ENCODE results near the gene RADX.

Gene RADX

GRCh38 chrX:106684207-106684606 is 72.4 kb downstream of the RADX start:
- no peak for DNase-seq (ENCODE audit: low spot score)

GRCh38 chrX:106692425-106693065 is 80.8 kb downstream of the RADX start:
- no peak for DNase-seq (ENCODE audit: low spot score)

GRCh38 chrX:106696502-106696901 is 84.7 kb downstream of the RADX start:
- no peak for DNase-seq (ENCODE audit: low spot score)

GRCh38 chrX:106698693-106699092 is 86.9 kb downstream of the RADX start:
- DNase-seq (ENCODE audit: low spot score) = peak; percentile 39

GRCh38 chrX:106702636-106703035 is 90.9 kb downstream of the RADX start:
- no peak for DNase-seq (ENCODE audit: low spot score)

- no peak for DNase-seq (ENCODE audit: low spot score)
These were observed 94.7 kb downstream of the RADX start for GRCh38 chrX:106706466-106706865.

- peak; percentile 95 for DNase-seq (ENCODE audit: low spot score)
These were observed 96.1 kb downstream of the RADX start for GRCh38 chrX:106707771-106708454.

- DNase-seq (ENCODE audit: low spot score) = no peak
These were observed 99.0 kb downstream of the RADX start for GRCh38 chrX:106710771-106711170.

GRCh38 chrX:106711375-106711774 is 99.6 kb downstream of the RADX start:
- DNase-seq (ENCODE audit: low spot score) = no peak

- DNase-seq (ENCODE audit: low spot score) = no peak
These were observed 104.2 kb downstream of the RADX start for GRCh38 chrX:106716004-106716403.

- DNase-seq (ENCODE audit: low spot score) = no peak
These were observed 104.7 kb downstream of the RADX start for GRCh38 chrX:106716463-106716862.

- no peak for DNase-seq (ENCODE audit: low spot score)
These were observed 106.9 kb downstream of the RADX start for GRCh38 chrX:106718709-106719108.

- peak; percentile 22 for DNase-seq (ENCODE audit: low spot score)
These were observed 114.2 kb downstream of the RADX start for GRCh38 chrX:106725931-106726330.

- peak; percentile 81 for DNase-seq (ENCODE audit: low spot score)
These were observed 115.0 kb downstream of the RADX start, which contains the start of gene RNF128 for GRCh38 chrX:106726485-106727437. TSS of gene RNF128 (plus strand) at chrX:106726701. CDS start at chrX:106726914, 213 bp downstream.

- DNase-seq (ENCODE audit: low spot score) = peak; percentile 14
These were observed 116.6 kb downstream of the RADX start for GRCh38 chrX:106728337-106728736.
